ENCODE results near the gene FHL1. TPM values are rescaled to one million over a fixed set of nuclear protein-coding genes. Genes with fewer than 3 reads are reported as not detected.

The FHL1 gene
- total RNA-seq, 1 donor from 2014 or later: 1,867 TPM

DNA sequence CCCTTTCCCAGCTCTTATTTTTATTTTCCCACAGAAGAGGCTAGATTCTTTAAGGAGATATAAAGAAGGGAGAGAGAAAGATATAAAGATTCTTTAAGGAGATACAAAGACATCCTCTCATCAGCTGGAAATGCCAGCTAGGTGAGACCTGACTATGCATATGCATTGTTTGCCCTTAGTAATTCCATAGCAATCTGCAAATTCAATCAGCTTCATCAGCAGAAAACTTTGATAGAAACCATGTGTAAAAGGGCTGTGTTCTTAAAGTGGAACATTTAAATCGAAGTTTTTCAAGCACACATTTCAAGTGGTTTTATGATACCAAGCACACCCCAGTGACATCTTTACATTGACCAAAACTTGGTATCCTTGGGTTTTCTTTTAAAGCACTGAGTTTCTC is 24.1 kb downstream of the FHL1 start:
- peak overlapping the region; percentile 51 for H3K4me3 ChIP-seq

DNA sequence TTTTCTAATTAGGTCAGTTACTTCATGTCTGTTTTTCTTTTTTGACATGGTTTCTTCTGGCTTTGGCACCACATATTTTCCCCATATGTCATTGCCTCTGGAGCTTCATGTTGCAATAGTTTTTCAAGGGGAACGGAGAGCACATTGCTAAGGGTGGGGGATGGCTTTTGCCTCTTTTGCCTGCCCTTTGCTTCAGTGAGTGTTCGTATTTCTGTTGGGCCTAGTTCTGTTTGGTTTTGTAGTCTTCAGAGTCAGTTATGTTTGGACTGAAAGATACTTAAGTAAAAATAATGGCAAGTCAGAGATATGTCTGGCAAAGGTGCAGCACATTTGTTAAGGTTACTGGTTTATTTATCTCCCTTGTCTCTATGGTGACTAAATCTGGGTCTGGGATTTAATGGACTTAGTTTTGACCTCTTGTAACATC is 29.1 kb downstream of the FHL1 start:
- TF ChIP-seq, protein P1, sequence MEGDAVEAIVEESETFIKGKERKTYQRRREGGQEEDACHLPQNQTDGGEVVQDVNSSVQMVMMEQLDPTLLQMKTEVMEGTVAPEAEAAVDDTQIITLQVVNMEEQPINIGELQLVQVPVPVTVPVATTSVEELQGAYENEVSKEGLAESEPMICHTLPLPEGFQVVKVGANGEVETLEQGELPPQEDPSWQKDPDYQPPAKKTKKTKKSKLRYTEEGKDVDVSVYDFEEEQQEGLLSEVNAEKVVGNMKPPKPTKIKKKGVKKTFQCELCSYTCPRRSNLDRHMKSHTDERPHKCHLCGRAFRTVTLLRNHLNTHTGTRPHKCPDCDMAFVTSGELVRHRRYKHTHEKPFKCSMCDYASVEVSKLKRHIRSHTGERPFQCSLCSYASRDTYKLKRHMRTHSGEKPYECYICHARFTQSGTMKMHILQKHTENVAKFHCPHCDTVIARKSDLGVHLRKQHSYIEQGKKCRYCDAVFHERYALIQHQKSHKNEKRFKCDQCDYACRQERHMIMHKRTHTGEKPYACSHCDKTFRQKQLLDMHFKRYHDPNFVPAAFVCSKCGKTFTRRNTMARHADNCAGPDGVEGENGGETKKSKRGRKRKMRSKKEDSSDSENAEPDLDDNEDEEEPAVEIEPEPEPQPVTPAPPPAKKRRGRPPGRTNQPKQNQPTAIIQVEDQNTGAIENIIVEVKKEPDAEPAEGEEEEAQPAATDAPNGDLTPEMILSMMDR (IDR thresholded peaks at IDR 0.05; ENCODE audit: borderline replicate concordance): no peak
- Histone ChIP-seq H3K9me3 (replicated peaks) (no peaks in the 10 kb centered on the region), H3K4me3 (peak overlapping the region; percentile 6), H3K4me1 (peaks cover 86% of the 10 kb centered on the region), H3K36me3 (no peaks in the 10 kb centered on the region), H3K27me3 (ENCODE audit: low read depth) (no peaks in the 10 kb centered on the region), H3K27ac (replicated peaks) (peak overlapping the region; percentile 87)
- intact Hi-C loops (cut with micrococcal nuclease): no loop called here
- no peak for DNase-seq

More for the DNA sequence above, 24.1 kb downstream of the FHL1 start:
- intact Hi-C loops (cut with micrococcal nuclease): loop anchor here (5.0 kb wide), 1 partner anchor 36 kb away; no protein-coding TSS in a partner anchor
- H3K27ac ChIP-seq (replicated peaks): peak overlapping the region; percentile 87
- H3K27me3 ChIP-seq (ENCODE audit: low read depth): no peaks in the 10 kb centered on the region
- TF ChIP-seq, protein P1 (IDR thresholded peaks at IDR 0.05; ENCODE audit: borderline replicate concordance): no peak
- H3K9me3 ChIP-seq (replicated peaks): no peaks in the 10 kb centered on the region
- no peaks in the 10 kb centered on the region for H3K36me3 ChIP-seq
- H3K4me1 ChIP-seq: peaks cover 89% of the 10 kb centered on the region
- DNase-seq: no peak

DNA sequence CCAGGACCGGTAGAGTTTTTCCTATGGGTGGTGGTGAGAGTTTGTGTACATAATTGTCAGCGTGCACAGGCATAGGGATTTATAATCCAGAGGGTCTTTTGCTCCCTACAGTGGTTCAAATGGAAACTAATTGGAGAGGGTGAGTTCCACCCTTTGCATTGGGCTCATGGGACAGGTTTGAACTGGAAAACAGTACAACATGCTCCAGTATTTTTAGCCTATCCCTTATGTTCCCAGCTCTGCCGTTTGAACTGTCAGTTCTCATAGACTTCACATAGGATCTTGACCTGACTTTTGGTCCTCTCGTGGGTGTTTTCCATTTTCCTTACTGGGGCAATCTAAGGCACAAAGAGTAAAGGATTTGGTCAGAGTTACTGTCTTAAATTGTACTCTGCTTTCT is 31.8 kb downstream of the FHL1 start:
- Histone ChIP-seq H3K36me3 (no peaks in the 10 kb centered on the region), H3K4me3 (no peak overlapping the region), H3K4me1 (peaks cover 94% of the 10 kb centered on the region), H3K27me3 (ENCODE audit: low read depth) (no peaks in the 10 kb centered on the region), H3K27ac (replicated peaks) (peak overlapping the region; percentile 87), H3K9me3 (replicated peaks) (no peaks in the 10 kb centered on the region)
- intact Hi-C loops (cut with micrococcal nuclease): no loop called here
- TF ChIP-seq, protein P1 (IDR thresholded peaks at IDR 0.05; ENCODE audit: borderline replicate concordance): no peak
- DNase-seq: no peak

DNA sequence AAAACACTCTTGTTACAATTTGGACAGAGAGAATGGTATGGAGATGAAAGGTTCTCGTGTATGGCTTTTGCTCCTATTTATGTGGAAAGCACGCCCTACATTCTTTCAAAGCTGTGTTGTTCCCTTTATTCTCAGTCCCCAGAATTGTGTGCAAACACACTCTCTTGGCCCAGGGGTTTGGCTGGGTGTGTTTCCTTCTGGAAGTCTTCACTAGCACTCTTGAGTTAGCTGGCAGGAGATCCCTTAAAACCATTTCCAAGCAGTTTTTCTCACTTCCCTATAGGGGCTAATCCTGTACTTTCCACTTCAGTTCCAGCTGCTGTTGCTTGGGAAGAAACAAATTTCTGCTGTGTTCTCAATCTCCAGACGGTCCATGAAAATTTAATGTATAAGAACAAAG is 35.1 kb downstream of the FHL1 start:
- H3K9me3 ChIP-seq (replicated peaks): no peaks in the 10 kb centered on the region
- H3K27me3 ChIP-seq (ENCODE audit: low read depth): no peaks in the 10 kb centered on the region
- TF ChIP-seq, protein P1 (IDR thresholded peaks at IDR 0.05; ENCODE audit: borderline replicate concordance): no peak
- H3K27ac ChIP-seq (replicated peaks): peak overlapping the region; percentile 87
- H3K36me3 ChIP-seq: no peaks in the 10 kb centered on the region
- H3K4me1 ChIP-seq: peaks cover 93% of the 10 kb centered on the region
- intact Hi-C loops (cut with micrococcal nuclease): no loop called here
- no peak overlapping the region for H3K4me3 ChIP-seq
- no peak for DNase-seq

DNA sequence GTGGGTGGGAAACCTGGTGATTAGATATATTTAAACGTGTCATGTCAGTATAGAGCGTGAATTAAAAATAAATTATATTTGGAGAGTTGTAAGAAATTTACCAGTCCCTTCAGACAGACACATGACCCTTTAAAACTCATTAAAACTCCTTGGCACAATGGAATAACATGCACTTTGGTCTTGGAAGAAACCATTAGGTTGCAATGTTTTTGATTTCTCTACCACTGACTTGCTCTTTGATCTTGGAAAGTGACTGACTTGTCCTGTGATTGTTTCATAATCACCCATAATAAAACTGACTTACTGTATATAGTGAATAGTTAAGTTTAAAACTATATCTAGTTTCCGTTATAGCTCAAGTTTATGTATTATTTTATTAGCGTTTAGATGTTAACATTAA is 35.8 kb downstream of the FHL1 start:
- Histone ChIP-seq H3K4me3 (no peak overlapping the region), H3K27ac (replicated peaks) (peak overlapping the region; percentile 87)
- no peak for DNase-seq

More for the DNA sequence above, 35.8 kb downstream of the FHL1 start:
- peaks cover 87% of the 10 kb centered on the region for H3K4me1 ChIP-seq
- intact Hi-C loops (cut with micrococcal nuclease): no loop called here
- no peaks in the 10 kb centered on the region for H3K27me3 ChIP-seq (ENCODE audit: low read depth)
- no peaks in the 10 kb centered on the region for H3K36me3 ChIP-seq
- TF ChIP-seq, protein P1 (IDR thresholded peaks at IDR 0.05; ENCODE audit: borderline replicate concordance): no peak
- H3K9me3 ChIP-seq (replicated peaks): no peaks in the 10 kb centered on the region
